Endodermal cell (in vitro differentiated cells): ENCODE data around the gene SPRING1. TPM values are rescaled to one million over a fixed set of nuclear protein-coding genes. Genes with fewer than 3 reads are reported as not detected.

Source experiments
- DNase-seq: peaks from one replicate; pipeline ENCODE4 v3.0.0-alpha.2; 2017
- H3K27ac ChIP-seq: 2 replicates; pipeline ENCODE4 v1.5.1; 2013; ENCODE audit warnings: mild to moderate bottlenecking, low read depth, low read length, moderate library complexity
- H3K27me3 ChIP-seq: 2 replicates; pipeline ENCODE4 v1.6.1; 2013; ENCODE audit warnings: mild to moderate bottlenecking, low read length, moderate library complexity; ENCODE audit not compliant: insufficient read depth, control insufficient read depth, poor library complexity, severe bottlenecking
- H3K36me3 ChIP-seq: 2 replicates; pipeline ENCODE4 v1.7.0; 2013; ENCODE audit warnings: mild to moderate bottlenecking, low read length, moderate library complexity; ENCODE audit not compliant: control insufficient read depth, insufficient read depth
- H3K4me1 ChIP-seq: one replicate; pipeline ENCODE4 v1.7.0; 2013; ENCODE audit warnings: low read length; ENCODE audit not compliant: control insufficient read depth, insufficient read depth
- H3K4me3 ChIP-seq: 2 replicates; pipeline ENCODE4 v1.5.1; 2013; ENCODE audit warnings: mild to moderate bottlenecking, low read length, moderate library complexity
- H3K9ac ChIP-seq: 2 replicates; pipeline ENCODE4 v1.6.1; 2013; ENCODE audit warnings: mild to moderate bottlenecking, low read length, moderate library complexity; ENCODE audit not compliant: poor library complexity, severe bottlenecking; ENCODE audit errors: extremely low read depth
- H3K9me3 ChIP-seq: 2 replicates; pipeline ENCODE4 v1.6.1; 2013; ENCODE audit warnings: mild to moderate bottlenecking, low read length, moderate library complexity; ENCODE audit not compliant: control insufficient read depth
- H3K27ac Mint-ChIP-seq: 2 replicates; pipeline ENCODE4 v1.8.0; 2020; ENCODE audit warnings: mixed read lengths
- H3K27me3 Mint-ChIP-seq: 2 replicates; pipeline ENCODE4 v1.8.0; 2021; ENCODE audit warnings: mild to moderate bottlenecking, mixed read lengths; ENCODE audit not compliant: insufficient read depth
- H3K36me3 Mint-ChIP-seq: 2 replicates; pipeline ENCODE4 v1.8.0; 2020; ENCODE audit warnings: low read depth, mixed read lengths
- H3K4me1 Mint-ChIP-seq: 2 replicates; pipeline ENCODE4 v1.8.0; 2020; ENCODE audit warnings: mixed read lengths
- H3K4me3 Mint-ChIP-seq: 2 replicates; pipeline ENCODE4 v1.8.0; 2020; ENCODE audit warnings: mild to moderate bottlenecking, moderate library complexity, mixed read lengths
- H3K9me3 Mint-ChIP-seq: 2 replicates; pipeline ENCODE4 v1.8.0; 2020; ENCODE audit warnings: mild to moderate bottlenecking, mixed read lengths
- WGBS, 2 experiments: methylation state at CpG; one replicate each; pipeline versions ENCODE4 v1.1.5 to v1.1.7; 2013; ENCODE audit warnings: missing lambda C conversion rate in 2 of 2, mixed read lengths in 1 of 2; ENCODE audit not compliant: insufficient coverage in 1 of 2, insufficient read length in 1 of 2; 5-methylcytosine and 5-hydroxymethylcytosine counted together
- total RNA-seq, 2 donors: library from RNA; stranded (reverse); fragmentation: NEBNext Ultra II Directional in 1 of 2; extraction: Animal tissue kit (Norgen Biotek cat#: 25700) in 1 of 2; gene quantifications; 2 replicates in 1 of 2; 3 replicates in 1 of 2; pipeline ENCODE4 v1.2.1, GENCODE V29; 2021
- TF ChIP-seq, protein P1 (sequence below): fragments of 200-600 bp; sonication (generic); conservative IDR thresholded peaks from 2 replicates; pipeline ENCODE4 v1.5.0; 2021; ENCODE audit warnings: antibody characterized with exemption, mild to moderate bottlenecking

Gene SPRING1
- total RNA-seq, 2 donors from 2014 or later: 81.7 to 108 TPM

DNA sequence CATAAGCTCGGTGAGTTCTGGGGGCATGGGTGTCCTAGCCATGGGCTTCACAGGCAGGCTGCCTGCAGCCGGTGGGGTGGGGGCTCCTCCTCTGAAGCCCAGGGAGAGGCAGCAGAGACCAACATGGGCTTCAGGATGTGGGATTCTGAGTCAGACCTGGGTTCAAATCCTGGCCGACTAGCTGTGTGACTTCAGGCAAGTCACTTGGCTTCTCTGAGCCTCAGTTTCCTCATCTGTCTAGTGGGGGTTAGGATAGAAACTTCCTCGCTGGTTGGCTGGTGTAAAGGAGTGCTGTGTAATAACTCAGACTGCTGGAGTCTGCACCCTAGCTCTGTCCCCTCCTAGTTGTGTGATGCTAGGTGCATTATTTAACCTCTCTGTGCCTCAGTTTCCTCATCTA, 12.4 kb upstream of the SPRING1 start:
- Histone ChIP-seq H3K27ac (no peak overlapping the region), H3K9me3 (no peaks in the 10 kb centered on the region), H3K36me3 (peaks cover 12% of the 10 kb centered on the region), H3K27me3 (no peaks in the 10 kb centered on the region), H3K9ac (no peak overlapping the region), H3K4me3 (no peak overlapping the region), H3K4me1 (no peaks in the 10 kb centered on the region)
- TF ChIP-seq, protein P1, sequence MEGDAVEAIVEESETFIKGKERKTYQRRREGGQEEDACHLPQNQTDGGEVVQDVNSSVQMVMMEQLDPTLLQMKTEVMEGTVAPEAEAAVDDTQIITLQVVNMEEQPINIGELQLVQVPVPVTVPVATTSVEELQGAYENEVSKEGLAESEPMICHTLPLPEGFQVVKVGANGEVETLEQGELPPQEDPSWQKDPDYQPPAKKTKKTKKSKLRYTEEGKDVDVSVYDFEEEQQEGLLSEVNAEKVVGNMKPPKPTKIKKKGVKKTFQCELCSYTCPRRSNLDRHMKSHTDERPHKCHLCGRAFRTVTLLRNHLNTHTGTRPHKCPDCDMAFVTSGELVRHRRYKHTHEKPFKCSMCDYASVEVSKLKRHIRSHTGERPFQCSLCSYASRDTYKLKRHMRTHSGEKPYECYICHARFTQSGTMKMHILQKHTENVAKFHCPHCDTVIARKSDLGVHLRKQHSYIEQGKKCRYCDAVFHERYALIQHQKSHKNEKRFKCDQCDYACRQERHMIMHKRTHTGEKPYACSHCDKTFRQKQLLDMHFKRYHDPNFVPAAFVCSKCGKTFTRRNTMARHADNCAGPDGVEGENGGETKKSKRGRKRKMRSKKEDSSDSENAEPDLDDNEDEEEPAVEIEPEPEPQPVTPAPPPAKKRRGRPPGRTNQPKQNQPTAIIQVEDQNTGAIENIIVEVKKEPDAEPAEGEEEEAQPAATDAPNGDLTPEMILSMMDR: no peak
- no peak for DNase-seq
- Mint-ChIP-seq H3K27ac (no peak overlapping the region), H3K9me3 (no peaks in the 10 kb centered on the region), H3K4me1 (peaks cover 2% of the 10 kb centered on the region), H3K4me3 (no peak overlapping the region), H3K27me3 (no peaks in the 10 kb centered on the region), H3K36me3 (peaks cover 36% of the 10 kb centered on the region)
- 97 to 100% methylated on average over 1 to 4 of the region's 4 CpGs for WGBS, 2 experiments

DNA sequence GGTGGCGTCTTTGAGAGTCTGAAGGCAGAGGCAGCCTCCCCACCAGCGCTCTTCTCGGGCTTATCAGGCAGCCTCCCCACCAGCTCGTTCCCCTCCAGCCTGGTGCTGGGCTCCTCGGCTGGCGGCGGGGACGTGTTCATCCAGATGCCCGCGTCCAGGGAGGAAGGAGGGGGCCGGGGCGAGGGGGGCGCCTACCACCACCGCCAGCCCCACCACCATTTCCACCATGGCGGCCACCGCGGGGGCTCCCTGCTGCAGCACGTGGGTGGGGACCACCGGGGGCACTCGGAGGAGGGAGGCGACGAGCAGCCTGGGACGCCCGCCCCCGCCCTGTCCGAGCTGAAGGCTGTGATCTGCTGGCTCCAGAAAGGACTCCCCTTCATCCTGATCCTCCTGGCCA, 12.0 kb upstream of the SPRING1 start:
- no peaks in the 10 kb centered on the region for H3K27me3 Mint-ChIP-seq
- Histone ChIP-seq H3K36me3 (peaks cover 12% of the 10 kb centered on the region), H3K27me3 (no peaks in the 10 kb centered on the region), H3K9ac (no peak overlapping the region), H3K27ac (no peak overlapping the region), H3K4me3 (no peak overlapping the region), H3K9me3 (no peaks in the 10 kb centered on the region), H3K4me1 (no peaks in the 10 kb centered on the region)
- WGBS, 2 experiments: 92 to 100% methylated on average over 1 to 26 of the region's 26 CpGs
- peaks cover 2% of the 10 kb centered on the region for H3K4me1 Mint-ChIP-seq
- H3K27ac Mint-ChIP-seq: no peak overlapping the region
- H3K4me3 Mint-ChIP-seq: no peak overlapping the region
- no peak for DNase-seq
- H3K36me3 Mint-ChIP-seq: peaks cover 34% of the 10 kb centered on the region
- TF ChIP-seq, protein P1: no peak
- H3K9me3 Mint-ChIP-seq: no peaks in the 10 kb centered on the region

DNA sequence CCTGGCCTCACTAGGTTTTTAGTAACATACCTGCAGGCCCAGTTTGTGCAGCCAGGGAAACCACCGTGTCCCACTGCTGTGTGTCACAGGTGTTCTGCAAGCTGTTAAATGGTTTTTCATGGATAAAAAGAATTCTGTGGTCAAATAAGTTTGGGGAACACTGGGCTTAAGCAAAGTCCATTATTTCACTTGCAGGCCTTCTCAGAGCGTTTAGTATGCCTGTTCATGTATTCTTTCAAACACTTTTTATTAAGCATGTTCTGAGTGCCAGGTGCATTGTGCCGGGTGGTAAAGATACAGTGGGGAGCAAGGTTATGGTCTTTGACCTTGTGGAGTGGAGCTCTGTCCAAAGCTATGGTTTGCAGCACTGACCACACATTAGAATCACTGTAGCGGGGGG, 7.7 kb upstream of the SPRING1 start:
- no peaks in the 10 kb centered on the region for H3K4me1 ChIP-seq
- DNase-seq: no peak
- no peak overlapping the region for H3K27ac ChIP-seq
- Mint-ChIP-seq H3K27me3 (no peaks in the 10 kb centered on the region), H3K4me3 (no peak overlapping the region), H3K27ac (no peak overlapping the region), H3K4me1 (no peaks in the 10 kb centered on the region), H3K36me3 (peaks cover 20% of the 10 kb centered on the region), H3K9me3 (no peaks in the 10 kb centered on the region)
- H3K4me3 ChIP-seq: no peak overlapping the region
- H3K27me3 ChIP-seq: no peaks in the 10 kb centered on the region
- no peak overlapping the region for H3K9ac ChIP-seq
- no peaks in the 10 kb centered on the region for H3K9me3 ChIP-seq
- TF ChIP-seq, protein P1: no peak
- 91 to 94% methylated on average over 3 to 4 of the region's 4 CpGs for WGBS, 2 experiments
- peaks cover 9% of the 10 kb centered on the region for H3K36me3 ChIP-seq
